CD4-positive, alpha-beta T cell treated with Interleukin-15 for 1 hour (primary cell): ENCODE measurements around the gene RAB44.
A peak's percentile ranks its signal among the peaks of the same experiment; 100 is the strongest.
"Not testable (repeated sequence)": the region's sequence is repeated elsewhere in the genome, so short reads cannot be mapped to it uniquely, and the experiment has no call there.

ENCODE experiments used
- DNase-seq: peaks from one replicate; pipeline ENCODE4 v3.0.0-alpha.2; 2020

The RAB44 gene

GRCh38 chr6:36688739-36689075, 8.9 kb upstream of the RAB44 start:
- DNase-seq: no peak

- no peak for DNase-seq
Measured at GRCh38 chr6:36691011-36691410, 6.6 kb upstream of the RAB44 start.

GRCh38 chr6:36691612-36692011, 6.0 kb upstream of the RAB44 start:
- no peak for DNase-seq

GRCh38 chr6:36692220-36692619, 5.4 kb upstream of the RAB44 start:
- peak; percentile 74 for DNase-seq

- no peak for DNase-seq
Measured at GRCh38 chr6:36692861-36693702, 4.5 kb upstream of the RAB44 start.

GRCh38 chr6:36694616-36695015, 3.0 kb upstream of the RAB44 start:
- no peak for DNase-seq

- DNase-seq: no peak
Measured at GRCh38 chr6:36695414-36695813, 2.2 kb upstream of the RAB44 start.

- DNase-seq: peak; percentile 9
Measured at GRCh38 chr6:36698196-36698595, 570 bp downstream of the RAB44 start.

GRCh38 chr6:36698871-36699271, 1.2 kb downstream of the RAB44 start:
- DNase-seq: no peak

- DNase-seq: no peak
Measured at GRCh38 chr6:36699348-36699747, 1.7 kb downstream of the RAB44 start.

GRCh38 chr6:36700071-36700812, 2.6 kb downstream of the RAB44 start:
- DNase-seq: no peak

GRCh38 chr6:36700831-36701230, 3.2 kb downstream of the RAB44 start:
- no peak for DNase-seq

GRCh38 chr6:36701401-36701991, 3.9 kb downstream of the RAB44 start:
- DNase-seq: no peak

- no peak for DNase-seq
Measured at GRCh38 chr6:36702656-36703055, 5.0 kb downstream of the RAB44 start.

GRCh38 chr6:36703081-36703606, 5.5 kb downstream of the RAB44 start:
- DNase-seq: no peak

GRCh38 chr6:36703982-36704381, 6.4 kb downstream of the RAB44 start:
- DNase-seq: no peak

GRCh38 chr6:36704961-36705577, 7.4 kb downstream of the RAB44 start:
- DNase-seq: not testable (repeated sequence)

GRCh38 chr6:36706339-36706738, 8.7 kb downstream of the RAB44 start:
- DNase-seq: no peak

- DNase-seq: no peak
Measured at GRCh38 chr6:36712816-36713215, 15.2 kb downstream of the RAB44 start.

GRCh38 chr6:36713846-36714245, 16.2 kb downstream of the RAB44 start:
- no peak for DNase-seq

- no peak for DNase-seq
Measured at GRCh38 chr6:36714511-36714910, 16.9 kb downstream of the RAB44 start.

GRCh38 chr6:36715469-36715868, 17.8 kb downstream of the RAB44 start:
- DNase-seq: no peak

- DNase-seq: no peak
Measured at GRCh38 chr6:36716476-36717093, 19.0 kb downstream of the RAB44 start.
